Uterus (tissue), 4 donors: ENCODE results near the gene TLN1. TPM values are rescaled to one million over a fixed set of nuclear protein-coding genes. Genes with fewer than 3 reads are reported as not detected.
A peak's percentile ranks its signal among the peaks of the same experiment; 100 is the strongest.

ENCODE experiments used
- DNase-seq, 2 donors: peaks; one replicate each; pipeline ENCODE4 v3.0.0-alpha.2; 2019 to 2020
- H3K27ac ChIP-seq, 2 donors: fragments of 200-600 bp; sonication (generic); 1 replicate in 1 of 2; 2 replicates in 1 of 2; pipeline ENCODE4 v1.5.1; 2016 to 2018
- H3K27me3 ChIP-seq, 2 donors: fragments of 200-600 bp; sonication (generic); one replicate each; pipeline ENCODE4 v1.5.1; 2018 to 2019; ENCODE audit warnings: control low read depth in 1 of 2
- H3K36me3 ChIP-seq, 2 donors: fragments of 200-600 bp; sonication (generic); one replicate each; pipeline ENCODE4 v1.5.1; 2019; ENCODE audit warnings: control low read depth in 1 of 2
- H3K4me1 ChIP-seq, 2 donors: fragments of 200-600 bp; sonication (generic); one replicate each; pipeline ENCODE4 v1.5.1; 2018 to 2019; ENCODE audit warnings: control low read depth in 1 of 2
- H3K4me3 ChIP-seq, 2 donors: fragments of 200-600 bp; sonication (generic); 1 replicate in 1 of 2; 2 replicates in 1 of 2; pipeline ENCODE4 v1.5.1; 2018 to 2019; ENCODE audit warnings: mild to moderate bottlenecking in 1 of 2
- H3K9me3 ChIP-seq, 2 donors: fragments of 200-600 bp; sonication (generic); one replicate each; pipeline ENCODE4 v1.5.1; 2019; ENCODE audit warnings: control low read depth in 1 of 2
- CTCF ChIP-seq, 4 experiments: fragments of 200-600 bp in 2 of 4; fragments of 450-650 bp in 2 of 4; sonication (generic) in 2 of 4; IDR thresholded peaks; one replicate each; pipeline ENCODE4 v1.5.1; 2016 to 2019; ENCODE audit warnings: antibody characterized with exemption in 4 of 4, mild to moderate bottlenecking in 2 of 4, moderate library complexity in 1 of 4
- POLR2A ChIP-seq, 2 donors: fragments of 450-650 bp; IDR thresholded peaks; one replicate each; pipeline ENCODE4 v1.6.1; 2016; ENCODE audit warnings: antibody characterized with exemption in 2 of 2, mild to moderate bottlenecking in 1 of 2, moderate library complexity in 1 of 2
- intact Hi-C: fragments of 100-400 bp; cut with DNase I; formaldehyde crosslinking; loops from one replicate; pipeline ENCODE4 v1.15.1; 2023; ENCODE audit warnings: low total_unique reads
- total RNA-seq, 4 donors: library from RNA; depleted of rRNA in 3 of 4; stranded (reverse); fragments of >200 nt in 3 of 4; gene quantifications; one replicate each; pipeline versions ENCODE4 v1.1.0 to v1.2.4, GENCODE V29; 2014 to 2023
- donor health status: DM: yes; HTN: yes; CAD: no.

The TLN1 gene
- total RNA-seq, 4 donors from 2014 or later, result 202 to 540 (median 281) TPM

DNA sequence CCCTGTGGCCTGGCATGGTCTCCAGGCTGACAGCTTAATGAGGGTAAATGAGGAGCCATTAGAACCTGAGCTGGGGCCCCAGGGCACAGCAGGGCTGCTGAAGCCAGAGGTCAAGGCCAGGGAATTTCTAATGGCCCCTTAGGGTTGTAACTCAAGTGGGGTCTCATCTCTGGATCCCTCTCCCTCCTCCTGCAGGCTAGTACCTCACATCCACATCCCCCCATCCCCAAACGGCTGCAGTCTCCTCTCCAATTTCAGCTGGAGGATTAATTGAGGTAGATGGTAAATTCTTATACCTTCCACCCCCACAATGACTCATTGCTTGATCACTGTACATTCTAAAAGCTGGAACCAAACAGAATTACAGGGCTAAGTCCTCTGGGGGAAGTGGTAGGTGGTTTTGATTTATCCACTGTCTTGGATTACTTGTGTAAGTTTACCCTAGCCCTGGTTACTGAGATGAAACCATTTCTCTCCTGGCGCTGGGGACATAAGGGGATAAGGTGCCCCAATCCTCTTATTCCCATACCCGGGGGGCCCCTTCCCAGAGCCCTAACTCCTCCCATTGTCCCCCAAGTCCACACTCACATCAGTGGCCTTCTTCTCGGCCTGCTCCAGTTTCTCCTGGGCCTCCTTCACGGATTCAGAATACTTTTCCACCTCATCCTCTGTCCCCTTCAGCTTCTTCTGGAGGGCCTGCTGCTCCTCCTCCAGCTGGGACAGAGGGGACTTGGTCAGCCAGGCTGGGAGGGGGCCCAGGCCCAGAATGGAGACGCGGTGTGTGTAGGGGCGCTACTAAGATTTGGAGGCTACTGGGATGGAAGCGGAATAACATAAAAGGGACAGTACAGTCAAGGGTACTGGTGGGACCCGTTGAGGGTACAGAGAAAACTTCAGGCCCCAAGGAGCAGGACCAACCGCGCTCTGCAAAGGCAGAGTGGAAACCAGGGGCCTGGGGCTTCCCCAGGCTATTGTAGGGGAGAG, 43.1 kb downstream of the TLN1 start:
- Histone ChIP-seq H3K27me3 (no peaks in the 10 kb centered on the region), H3K4me1 (peaks cover 0 to 4% of the 10 kb centered on the region in 2 donors), H3K27ac (peak overlapping the region; percentile 93 to 98), H3K36me3 (no peaks in the 10 kb centered on the region), H3K4me3 (peak overlapping the region; percentile 57 to 71), H3K9me3 (no peaks in the 10 kb centered on the region)
- no peak for DNase-seq
- intact Hi-C loops, result loop anchor here (5.0 kb wide), 1 partner anchor 38 kb away; no protein-coding TSS in a partner anchor
- TF ChIP-seq CTCF (IDR thresholded peaks at IDR 0.05), result no peak
- peak in 1 of 2 donors; percentile 9 for TF ChIP-seq POLR2A (IDR thresholded peaks at IDR 0.05)

GRCh38 chr9:35687972-35688557, 43.9 kb downstream of the TLN1 start:
- Histone ChIP-seq H3K4me3 (peak overlapping the region; percentile 57 to 71), H3K4me1 (peaks cover 3 to 4% of the 10 kb centered on the region in 2 donors), H3K9me3 (no peaks in the 10 kb centered on the region), H3K36me3 (no peaks in the 10 kb centered on the region), H3K27me3 (no peaks in the 10 kb centered on the region), H3K27ac (peak overlapping the region; percentile 93 to 98)
- no peak for DNase-seq
- TF ChIP-seq POLR2A (IDR thresholded peaks at IDR 0.05), result no peak
- no peak for TF ChIP-seq CTCF (IDR thresholded peaks at IDR 0.05)
- intact Hi-C loops, result loop anchor here (5.0 kb wide), 1 partner anchor 39 kb away; no protein-coding TSS in a partner anchor

GRCh38 chr9:35687306-35687705, 44.7 kb downstream of the TLN1 start:
- TF ChIP-seq POLR2A (IDR thresholded peaks at IDR 0.05) (no peak), CTCF (IDR thresholded peaks at IDR 0.05) (no peak)
- intact Hi-C loops, result loop anchor here (5.0 kb wide), 1 partner anchor 40 kb away; no protein-coding TSS in a partner anchor
- no peak for DNase-seq
- Histone ChIP-seq H3K36me3 (no peaks in the 10 kb centered on the region), H3K27ac (peak overlapping the region; percentile 93 to 98), H3K4me3 (peak overlapping the region; percentile 57 to 71), H3K9me3 (no peaks in the 10 kb centered on the region), H3K27me3 (no peaks in the 10 kb centered on the region), H3K4me1 (peaks cover 4 to 7% of the 10 kb centered on the region in 2 donors)

GRCh38 chr9:35686222-35687203, 45.5 kb downstream of the TLN1 start:
- H3K4me3 ChIP-seq, result peak overlapping the region; percentile 57 to 71
- DNase-seq, result no peak
- TF ChIP-seq POLR2A (IDR thresholded peaks at IDR 0.05), result no peak
- TF ChIP-seq CTCF (IDR thresholded peaks at IDR 0.05), result no peak
- H3K9me3 ChIP-seq, result no peaks in the 10 kb centered on the region
- no peaks in the 10 kb centered on the region for H3K36me3 ChIP-seq
- intact Hi-C loops, result loop anchor here (5.0 kb wide), 1 partner anchor 41 kb away; no protein-coding TSS in a partner anchor
- H3K27ac ChIP-seq, result peak overlapping the region; percentile 93 to 98
- H3K27me3 ChIP-seq, result no peaks in the 10 kb centered on the region
- H3K4me1 ChIP-seq, result peaks cover 4 to 7% of the 10 kb centered on the region in 2 donors
